Mucosa of descending colon (tissue), 3 donors: ENCODE results near the gene HPSE2. TPM values are rescaled to one million over a fixed set of nuclear protein-coding genes. Genes with fewer than 3 reads are reported as not detected.

Experiments
- ATAC-seq: fragments of 200-7000 bp; cut with Tn5 transposase; one replicate; pipeline ENCODE4 v1.9.1; 2020; ENCODE audit warnings: mild to moderate bottlenecking, moderate library complexity
- DNase-seq, 3 donors: peaks; one replicate each; pipeline ENCODE4 v3.0.0-alpha.2; 2020
- H3K36me3 ChIP-seq: fragments of 200-600 bp; one replicate; pipeline ENCODE4 v1.8.0; 2021; ENCODE audit warnings: low read depth, mild to moderate bottlenecking
- H3K4me1 ChIP-seq: fragments of 200-600 bp; one replicate; pipeline ENCODE4 v1.8.0; 2021; ENCODE audit warnings: low read depth, mild to moderate bottlenecking
- H3K4me3 ChIP-seq: fragments of 200-600 bp; one replicate; pipeline ENCODE4 v1.8.0; 2021; ENCODE audit warnings: mild to moderate bottlenecking
- H3K9me3 ChIP-seq: fragments of 200-600 bp; one replicate; pipeline ENCODE4 v1.8.0; 2021; ENCODE audit warnings: mild to moderate bottlenecking
- intact Hi-C, 2 donors: fragments of 100-400 bp; cut with DNase I in 1 of 2; cut with micrococcal nuclease in 1 of 2; formaldehyde crosslinking; loops; one replicate each; pipeline versions ENCODE4 v1.11.0 to v1.11.1; 2022; cut with DNase I, micrococcal nuclease
- total RNA-seq, 3 donors: library from RNA; stranded (reverse); fragmentation: NEBNext Ultra II Directional in 2 of 3; extraction: Animal tissue kit (Norgen Biotek cat#: 25700) in 2 of 3; gene quantifications; one replicate each; pipeline versions ENCODE4 v1.2.1 to v1.2.4, GENCODE V29; 2021 to 2023
- TF ChIP-seq, protein P1 (sequence below): fragments of 200-600 bp; IDR thresholded peaks from one replicate; pipeline ENCODE4 v1.8.0; 2022; ENCODE audit warnings: antibody characterized with exemption, mild to moderate bottlenecking
- donor health status: DM: no; HTN: no; CAD: no; lungs with moderate emphysema.
- donor health status: DM: no; HTN: no; CAD: no.
- donor health status: DM: no; HTN: yes; CAD: no.

The HPSE2 gene
- total RNA-seq, 3 donors from 2014 or later, result 1.3 to 3.7 (median 2.4) TPM

DNA sequence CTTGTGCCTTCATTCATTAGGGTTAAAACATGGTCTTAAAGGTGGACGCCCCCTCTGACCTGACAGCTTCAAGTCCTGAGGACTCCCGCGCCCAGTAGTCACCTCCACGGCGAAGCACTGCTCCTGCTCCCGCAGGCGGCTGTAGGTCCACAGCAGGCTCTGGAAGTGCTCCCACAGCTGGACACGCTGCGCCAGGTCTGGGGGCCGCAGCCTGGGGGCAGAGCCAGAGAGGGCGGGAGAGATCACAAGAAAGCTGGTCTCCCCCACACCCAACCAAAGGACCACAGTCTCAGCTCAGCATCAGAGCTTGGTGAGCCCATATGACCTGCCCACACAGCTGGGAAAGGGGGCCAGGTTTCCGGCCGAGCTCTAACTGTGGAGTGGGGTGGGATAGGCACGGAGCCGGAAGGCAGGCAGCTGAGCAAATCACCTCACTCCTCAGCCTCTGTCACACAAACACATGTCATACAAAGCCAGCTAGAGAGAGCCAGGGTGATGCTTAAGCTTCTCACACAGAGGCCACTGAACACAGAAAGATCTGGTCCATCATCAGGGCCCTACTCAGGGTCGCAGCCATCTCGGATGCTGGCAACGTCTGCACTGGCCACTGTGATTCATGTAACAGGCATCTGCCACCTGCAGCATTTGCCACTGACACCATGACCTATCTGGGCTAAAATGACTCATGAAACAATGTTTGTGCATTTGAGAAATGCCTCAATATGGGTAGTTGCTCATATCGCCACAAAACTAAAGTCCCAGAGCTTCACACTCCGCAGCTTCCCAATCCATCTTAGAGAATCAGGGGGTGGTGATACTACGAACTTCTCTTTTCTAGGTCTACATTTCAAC, 801.5 kb downstream of the HPSE2 start:
- no peak overlapping the region for H3K4me3 ChIP-seq
- DNase-seq (no peak), ATAC-seq (no peak)
- no peaks in the 10 kb centered on the region for H3K4me1 ChIP-seq
- intact Hi-C loops, result no loop called here
- TF ChIP-seq, protein P1, sequence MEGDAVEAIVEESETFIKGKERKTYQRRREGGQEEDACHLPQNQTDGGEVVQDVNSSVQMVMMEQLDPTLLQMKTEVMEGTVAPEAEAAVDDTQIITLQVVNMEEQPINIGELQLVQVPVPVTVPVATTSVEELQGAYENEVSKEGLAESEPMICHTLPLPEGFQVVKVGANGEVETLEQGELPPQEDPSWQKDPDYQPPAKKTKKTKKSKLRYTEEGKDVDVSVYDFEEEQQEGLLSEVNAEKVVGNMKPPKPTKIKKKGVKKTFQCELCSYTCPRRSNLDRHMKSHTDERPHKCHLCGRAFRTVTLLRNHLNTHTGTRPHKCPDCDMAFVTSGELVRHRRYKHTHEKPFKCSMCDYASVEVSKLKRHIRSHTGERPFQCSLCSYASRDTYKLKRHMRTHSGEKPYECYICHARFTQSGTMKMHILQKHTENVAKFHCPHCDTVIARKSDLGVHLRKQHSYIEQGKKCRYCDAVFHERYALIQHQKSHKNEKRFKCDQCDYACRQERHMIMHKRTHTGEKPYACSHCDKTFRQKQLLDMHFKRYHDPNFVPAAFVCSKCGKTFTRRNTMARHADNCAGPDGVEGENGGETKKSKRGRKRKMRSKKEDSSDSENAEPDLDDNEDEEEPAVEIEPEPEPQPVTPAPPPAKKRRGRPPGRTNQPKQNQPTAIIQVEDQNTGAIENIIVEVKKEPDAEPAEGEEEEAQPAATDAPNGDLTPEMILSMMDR, result no peak
- H3K36me3 ChIP-seq, result no peaks in the 10 kb centered on the region
- no peaks in the 10 kb centered on the region for H3K9me3 ChIP-seq

- intact Hi-C loops, result no loop called here
- no peak overlapping the region for H3K4me3 ChIP-seq
- DNase-seq, result no peak
- no peaks in the 10 kb centered on the region for H3K4me1 ChIP-seq
- H3K36me3 ChIP-seq, result no peaks in the 10 kb centered on the region
- H3K9me3 ChIP-seq, result no peaks in the 10 kb centered on the region
- ATAC-seq, result no peak
- TF ChIP-seq, protein P1, result no peak
Observed at GRCh38 chr10:98433371-98433770, 802.3 kb downstream of the HPSE2 start.

DNA sequence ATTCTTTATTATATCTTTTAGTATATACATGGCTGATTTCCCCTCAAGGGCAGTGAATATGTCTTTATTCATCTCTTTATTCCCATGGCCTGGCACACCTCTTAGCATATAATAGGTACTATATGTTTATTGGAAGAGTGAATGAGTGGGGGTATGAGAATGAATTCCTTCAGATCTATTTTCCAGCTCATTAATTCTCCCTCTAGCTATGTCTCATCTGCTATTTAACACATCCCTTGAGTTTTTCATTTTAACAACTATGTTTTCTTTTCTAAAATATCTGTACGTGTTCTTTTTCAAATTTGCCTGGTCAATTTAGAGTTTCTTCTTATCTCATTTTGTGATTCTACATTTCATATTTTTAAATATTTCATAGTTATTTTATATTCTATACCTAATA, 803.3 kb downstream of the HPSE2 start:
- H3K4me1 ChIP-seq, result no peaks in the 10 kb centered on the region
- H3K9me3 ChIP-seq, result no peaks in the 10 kb centered on the region
- H3K36me3 ChIP-seq, result no peaks in the 10 kb centered on the region
- intact Hi-C loops, result no loop called here
- TF ChIP-seq, protein P1, result no peak
- H3K4me3 ChIP-seq, result no peak overlapping the region
- ATAC-seq (no peak), DNase-seq (no peak)

GRCh38 chr10:98431016-98431415, 804.6 kb downstream of the HPSE2 start:
- TF ChIP-seq, protein P1, result no peak
- Histone ChIP-seq H3K36me3 (no peaks in the 10 kb centered on the region), H3K4me3 (no peak overlapping the region), H3K4me1 (no peaks in the 10 kb centered on the region), H3K9me3 (no peaks in the 10 kb centered on the region)
- DNase-seq (no peak), ATAC-seq (no peak)
- intact Hi-C loops, result no loop called here

GRCh38 chr10:98430427-98430826, 805.2 kb downstream of the HPSE2 start:
- Histone ChIP-seq H3K36me3 (no peaks in the 10 kb centered on the region), H3K4me1 (no peaks in the 10 kb centered on the region), H3K4me3 (no peak overlapping the region), H3K9me3 (no peaks in the 10 kb centered on the region)
- TF ChIP-seq, protein P1, result no peak
- intact Hi-C loops, result no loop called here
- ATAC-seq (no peak), DNase-seq (no peak)
